Measurements from ENCODE around the gene TBCCD1. TPM values are rescaled to one million over a fixed set of nuclear protein-coding genes. Genes with fewer than 3 reads are reported as not detected.

The TBCCD1 gene
- total and polyA plus RNA-seq, 2 experiments from 2014 or later = 10.9 to 16.4 TPM

- no peaks in the 10 kb centered on the region for H3K9me3 ChIP-seq (ENCODE audit: low read depth)
- H3K36me3 ChIP-seq = no peaks in the 10 kb centered on the region
- TF ChIP-seq CTCF (IDR thresholded peaks at IDR 0.05; ENCODE audit: low read depth, low read length) = no peak
- H3K4me1 ChIP-seq (ENCODE audit: low read depth) = peaks cover 10% of the 10 kb centered on the region
- peak overlapping the region; percentile 93 for H3K27ac ChIP-seq
- DNase-seq (ENCODE audit: low read depth in 1 of 2, low spot score in 1 of 2) = no peak
- no peaks in the 10 kb centered on the region for H3K27me3 ChIP-seq
- peak overlapping the region; percentile 79 for H3K4me3 ChIP-seq
Observed at GRCh38 chr3:186566772-186567071, 417 bp downstream of the TBCCD1 start.

- Histone ChIP-seq H3K9me3 (ENCODE audit: low read depth) (no peaks in the 10 kb centered on the region), H3K27me3 (no peaks in the 10 kb centered on the region), H3K4me3 (no peak overlapping the region), H3K27ac (no peak overlapping the region), H3K36me3 (no peaks in the 10 kb centered on the region), H3K4me1 (ENCODE audit: low read depth) (peaks cover 4% of the 10 kb centered on the region)
- no peak for DNase-seq (ENCODE audit: low read depth in 1 of 2, low spot score in 1 of 2)
- no peak for TF ChIP-seq CTCF (IDR thresholded peaks at IDR 0.05; ENCODE audit: low read depth, low read length)
Observed at GRCh38 chr3:186564586-186564985, 2.6 kb downstream of the TBCCD1 start.

- H3K36me3 ChIP-seq = peaks cover 19% of the 10 kb centered on the region
- TF ChIP-seq CTCF (IDR thresholded peaks at IDR 0.05; ENCODE audit: low read depth, low read length) = no peak
- no peak overlapping the region for H3K27ac ChIP-seq
- H3K4me3 ChIP-seq = no peak overlapping the region
- no peak for DNase-seq (ENCODE audit: low read depth in 1 of 2, low spot score in 1 of 2)
- no peaks in the 10 kb centered on the region for H3K4me1 ChIP-seq (ENCODE audit: low read depth)
- no peaks in the 10 kb centered on the region for H3K9me3 ChIP-seq (ENCODE audit: low read depth)
- no peaks in the 10 kb centered on the region for H3K27me3 ChIP-seq
Observed at GRCh38 chr3:186552408-186553031, 14.6 kb downstream of the TBCCD1 start.

GRCh38 chr3:186551387-186551786 lies 15.8 kb downstream of the TBCCD1 start:
- Histone ChIP-seq H3K27ac (no peak overlapping the region), H3K4me3 (no peak overlapping the region), H3K27me3 (no peaks in the 10 kb centered on the region), H3K4me1 (ENCODE audit: low read depth) (no peaks in the 10 kb centered on the region), H3K9me3 (ENCODE audit: low read depth) (no peaks in the 10 kb centered on the region), H3K36me3 (peaks cover 19% of the 10 kb centered on the region)
- TF ChIP-seq CTCF (IDR thresholded peaks at IDR 0.05; ENCODE audit: low read depth, low read length) = no peak
- DNase-seq (ENCODE audit: low read depth in 1 of 2, low spot score in 1 of 2) = no peak

- TF ChIP-seq CTCF (IDR thresholded peaks at IDR 0.05; ENCODE audit: low read depth, low read length) = no peak
- H3K9me3 ChIP-seq (ENCODE audit: low read depth) = no peaks in the 10 kb centered on the region
- H3K27me3 ChIP-seq = no peaks in the 10 kb centered on the region
- peaks cover 19% of the 10 kb centered on the region for H3K36me3 ChIP-seq
- no peaks in the 10 kb centered on the region for H3K4me1 ChIP-seq (ENCODE audit: low read depth)
- H3K27ac ChIP-seq = no peak overlapping the region
- no peak overlapping the region for H3K4me3 ChIP-seq
- no peak for DNase-seq (ENCODE audit: low read depth in 1 of 2, low spot score in 1 of 2)
Observed at GRCh38 chr3:186549497-186549896, 17.6 kb downstream of the TBCCD1 start.

- Histone ChIP-seq H3K36me3 (peaks cover 1% of the 10 kb centered on the region), H3K27ac (no peak within 1 kb of the TSS), H3K27me3 (no peaks in the 10 kb centered on the region), H3K4me1 (ENCODE audit: low read depth) (peaks cover 6% of the 10 kb centered on the region), H3K9me3 (ENCODE audit: low read depth) (no peaks in the 10 kb centered on the region), H3K4me3 (no peak within 1 kb of the TSS)
- DNase-seq (ENCODE audit: low read depth in 1 of 2, low spot score in 1 of 2) = no peak
- no peak for TF ChIP-seq CTCF (IDR thresholded peaks at IDR 0.05; ENCODE audit: low read depth, low read length)
Observed at GRCh38 chr3:186544281-186544680, 22.9 kb downstream of the TBCCD1 start, which contains the start of gene CRYGS. Gene CRYGS (minus strand): TSS chr3:186544380. CDS start chr3:186544326, 54 bp downstream.
